Adrenal gland (tissue), 12 donors: ENCODE data around the gene SNRPF. TPM values are rescaled to one million over a fixed set of nuclear protein-coding genes. Genes with fewer than 3 reads are reported as not detected.

Source experiments
- DNase-seq, 7 donors: peaks; one replicate each; pipeline ENCODE4 v3.0.0-alpha.2; 2019 to 2020
- H3K27ac ChIP-seq, 5 donors: fragments of 200-600 bp; sonication (generic) in 4 of 5; 1 replicate in 3 of 5; 2 replicates in 2 of 5; pipeline versions ENCODE4 v1.5.1 to v1.8.0; 2016 to 2020; ENCODE audit warnings: mild to moderate bottlenecking in 1 of 5
- H3K27me3 ChIP-seq: fragments of 200-600 bp; 2 replicates; pipeline ENCODE4 v1.8.0; 2021
- H3K36me3 ChIP-seq, 2 donors: fragments of 200-600 bp; replicated peaks in 1 of 2; 1 replicate in 1 of 2; 2 replicates in 1 of 2; pipeline versions ENCODE4 v1.5.1 to v1.8.0; 2018 to 2022
- H3K4me1 ChIP-seq, 2 donors: fragments of 200-600 bp; replicated peaks in 1 of 2; 1 replicate in 1 of 2; 2 replicates in 1 of 2; pipeline versions ENCODE4 v1.5.1 to v1.8.0; 2018 to 2021
- H3K4me3 ChIP-seq, 4 donors: fragments of 200-600 bp; sonication (generic) in 3 of 4; one replicate each; pipeline ENCODE4 v1.5.1; 2016 to 2018
- H3K9me3 ChIP-seq, 3 donors: fragments of 200-600 bp; sonication (generic) in 1 of 3; replicated peaks in 1 of 3; 1 replicate in 2 of 3; 2 replicates in 1 of 3; pipeline versions ENCODE4 v1.5.1 to v1.8.0; 2016 to 2021
- POLR2A ChIP-seq, 2 donors: fragments of 450-650 bp; IDR thresholded peaks; one replicate each; pipeline ENCODE4 v1.6.1; 2017; ENCODE audit warnings: antibody characterized with exemption in 2 of 2, mild to moderate bottlenecking in 2 of 2, moderate library complexity in 1 of 2
- WGBS, 4 donors: extraction: QIAGEN DNeasy Blood & Tissue Kit in 2 of 4; methylation state at CpG; one replicate each; pipeline versions ENCODE4 v1.1.5 to v1.1.7; 2013 to 2017; 5-methylcytosine and 5-hydroxymethylcytosine counted together
- intact Hi-C, 2 donors: fragments of 100-400 bp; cut with DNase I; formaldehyde crosslinking; loops; one replicate each; pipeline versions ENCODE4 v1.14.1 to v1.15.0; 2022 to 2023
- polyA plus RNA-seq, 3 donors: library from polyadenylated mRNA; stranded (reverse); fragments of 200-250 nt in 2 of 3; fragments of 350-450 nt in 1 of 3; fragmentation: Illumina TruSeq in 1 of 3; extraction: RNeasy Lipid Tissue Mini Kit (QIAGEN cat#74804) in 1 of 3; gene quantifications; one replicate each; pipeline ENCODE4 v1.2.3, GENCODE V29; 2013 to 2014
- total RNA-seq, 9 donors: library from RNA; depleted of rRNA in 4 of 9; stranded (reverse); fragments of >200 nt in 4 of 9; fragments of 120-200 nt in 1 of 9; fragmentation: NEBNext Ultra II Directional in 1 of 9; extraction: Animal tissue kit (Norgen Biotek cat#: 25700) in 1 of 9; gene quantifications; one replicate each; pipeline versions ENCODE4 v1.1.0 to v1.2.4, GENCODE V29; 2013 to 2023
- TF ChIP-seq, protein P1 (sequence below), 6 experiments: fragments of 450-650 bp in 4 of 6; fragments of 200-600 bp in 2 of 6; sonication (generic) in 1 of 6; IDR thresholded peaks; 1 replicate in 5 of 6; 2 replicates in 1 of 6; pipeline versions ENCODE4 v1.5.1 to v1.8.0; 2016 to 2021; ENCODE audit warnings: antibody characterized with exemption in 6 of 6, mild to moderate bottlenecking in 2 of 6, moderate library complexity in 1 of 6
- donor health status: healthy with polysubstance abuse.
- donor health status: Bipolar disorder and iron deficiency.
- donor health status: DM: yes; HTN: yes; CAD: no.
- donor health status: DM: no; HTN: no; CAD: no.
- donor health status: DM: no; HTN: no; CAD: no.
- donor health status: DM: yes; HTN: yes; CAD: no.

The SNRPF gene
- total and polyA plus RNA-seq, 12 donors = 3.4 to 64.3 (median 16.4) TPM

DNA sequence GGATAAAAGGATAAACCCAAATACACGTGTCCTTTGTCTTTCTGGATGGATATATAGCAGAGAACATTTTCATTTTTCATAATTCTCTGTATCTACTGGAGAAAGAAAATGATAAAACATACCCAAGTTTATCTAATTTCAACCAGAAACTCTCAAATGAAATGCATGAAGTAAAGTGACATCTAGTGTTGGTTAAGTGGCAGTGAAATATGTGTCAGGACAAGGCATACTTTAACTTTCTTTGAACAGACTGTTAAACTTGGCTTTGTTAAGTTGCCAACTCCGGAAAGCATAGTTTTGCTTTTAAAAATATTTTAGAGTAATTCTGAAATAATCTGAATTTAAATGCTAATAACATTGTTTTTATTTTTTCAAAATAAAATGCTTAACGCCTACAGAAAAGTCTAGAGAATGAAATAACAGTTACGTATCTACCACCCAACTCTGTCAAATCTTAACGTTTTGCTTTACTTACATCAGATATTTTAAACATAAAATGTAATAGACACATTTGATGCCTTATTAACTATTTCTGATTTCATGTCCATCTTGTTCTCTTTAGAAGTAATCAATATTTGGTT, 43.0 kb upstream of the SNRPF start:
- Histone ChIP-seq H3K9me3 (no peaks in the 10 kb centered on the region), H3K4me3 (no peak overlapping the region), H3K4me1 (no peaks in the 10 kb centered on the region), H3K36me3 (no peaks in the 10 kb centered on the region), H3K27me3 (no peaks in the 10 kb centered on the region), H3K27ac (no peak overlapping the region)
- intact Hi-C loops = loop anchor here (5.0 to 10.0 kb wide), 3 partner anchors 191 to 231 kb away; no protein-coding TSS in a partner anchor
- 43 to 51% (median 47%) methylated on average over 5 of the region's 5 CpGs for whole genome bisulfite sequencing, 4 donors
- TF ChIP-seq, protein P1, sequence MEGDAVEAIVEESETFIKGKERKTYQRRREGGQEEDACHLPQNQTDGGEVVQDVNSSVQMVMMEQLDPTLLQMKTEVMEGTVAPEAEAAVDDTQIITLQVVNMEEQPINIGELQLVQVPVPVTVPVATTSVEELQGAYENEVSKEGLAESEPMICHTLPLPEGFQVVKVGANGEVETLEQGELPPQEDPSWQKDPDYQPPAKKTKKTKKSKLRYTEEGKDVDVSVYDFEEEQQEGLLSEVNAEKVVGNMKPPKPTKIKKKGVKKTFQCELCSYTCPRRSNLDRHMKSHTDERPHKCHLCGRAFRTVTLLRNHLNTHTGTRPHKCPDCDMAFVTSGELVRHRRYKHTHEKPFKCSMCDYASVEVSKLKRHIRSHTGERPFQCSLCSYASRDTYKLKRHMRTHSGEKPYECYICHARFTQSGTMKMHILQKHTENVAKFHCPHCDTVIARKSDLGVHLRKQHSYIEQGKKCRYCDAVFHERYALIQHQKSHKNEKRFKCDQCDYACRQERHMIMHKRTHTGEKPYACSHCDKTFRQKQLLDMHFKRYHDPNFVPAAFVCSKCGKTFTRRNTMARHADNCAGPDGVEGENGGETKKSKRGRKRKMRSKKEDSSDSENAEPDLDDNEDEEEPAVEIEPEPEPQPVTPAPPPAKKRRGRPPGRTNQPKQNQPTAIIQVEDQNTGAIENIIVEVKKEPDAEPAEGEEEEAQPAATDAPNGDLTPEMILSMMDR (IDR thresholded peaks at IDR 0.05) = peak; percentile 61 to 86 (median 80)
- no peak for TF ChIP-seq POLR2A (IDR thresholded peaks at IDR 0.05)
- DNase-seq = no peak

- peak; percentile 32 to 77 (median 61) for DNase-seq
- no peak overlapping the region for H3K27ac ChIP-seq
- WGBS, 4 donors = 0% methylated on average over 1 of the region's 1 CpG
- no peak overlapping the region for H3K4me3 ChIP-seq
- no peaks in the 10 kb centered on the region for H3K27me3 ChIP-seq
- no peaks in the 10 kb centered on the region for H3K4me1 ChIP-seq
- intact Hi-C loops = no loop called here
- H3K36me3 ChIP-seq = no peaks in the 10 kb centered on the region
- no peaks in the 10 kb centered on the region for H3K9me3 ChIP-seq
- TF ChIP-seq POLR2A (IDR thresholded peaks at IDR 0.05) = no peak
- TF ChIP-seq, protein P1 (IDR thresholded peaks at IDR 0.05) = peak; percentile 27 to 73 (median 63)
Measured at GRCh38 chr12:95820096-95820703, 38.6 kb upstream of the SNRPF start.

DNA sequence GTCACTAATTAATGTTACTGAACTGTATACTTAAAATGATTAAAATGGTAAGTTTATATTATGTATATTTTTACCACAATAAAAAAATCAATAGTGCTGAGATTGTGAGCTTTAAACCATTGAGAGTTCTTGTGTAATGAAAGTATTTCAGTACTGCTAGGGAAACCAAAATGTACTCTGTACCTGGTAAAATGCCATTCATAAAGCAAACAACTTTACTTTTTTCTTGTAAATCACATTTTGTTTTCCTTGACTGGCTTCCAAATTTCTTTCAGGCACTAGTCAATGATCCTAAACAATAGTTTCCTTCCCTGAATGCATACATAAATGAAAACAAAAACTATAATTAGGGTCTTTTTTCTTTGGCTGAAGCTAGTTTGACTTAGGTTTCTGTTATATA, 29.4 kb upstream of the SNRPF start:
- no peaks in the 10 kb centered on the region for H3K4me1 ChIP-seq
- H3K9me3 ChIP-seq = no peaks in the 10 kb centered on the region
- no peak overlapping the region for H3K27ac ChIP-seq
- no peaks in the 10 kb centered on the region for H3K36me3 ChIP-seq
- no peak for TF ChIP-seq POLR2A (IDR thresholded peaks at IDR 0.05)
- TF ChIP-seq, protein P1 (IDR thresholded peaks at IDR 0.05) = no peak
- H3K27me3 ChIP-seq = no peaks in the 10 kb centered on the region
- no peak overlapping the region for H3K4me3 ChIP-seq
- intact Hi-C loops = no loop called here
- DNase-seq = no peak

- WGBS, 4 donors = 85 to 89% (median 87%) methylated on average over 2 of the region's 2 CpGs
- H3K9me3 ChIP-seq = no peaks in the 10 kb centered on the region
- no peak overlapping the region for H3K27ac ChIP-seq
- no peaks in the 10 kb centered on the region for H3K36me3 ChIP-seq
- H3K4me1 ChIP-seq = no peaks in the 10 kb centered on the region
- H3K4me3 ChIP-seq = no peak overlapping the region
- no peaks in the 10 kb centered on the region for H3K27me3 ChIP-seq
- TF ChIP-seq, protein P1 (IDR thresholded peaks at IDR 0.05) = no peak
- no peak for TF ChIP-seq POLR2A (IDR thresholded peaks at IDR 0.05)
- intact Hi-C loops = no loop called here
- no peak for DNase-seq
Measured at GRCh38 chr12:95830335-95831089, 28.2 kb upstream of the SNRPF start.
